ENCODE results near the gene LRBA. TPM values are rescaled to one million over a fixed set of nuclear protein-coding genes. Genes with fewer than 3 reads are reported as not detected.

The LRBA gene
- total RNA-seq, 3 donors from 2014 or later, result 26.9 to 138 (median 93.7) TPM

DNA sequence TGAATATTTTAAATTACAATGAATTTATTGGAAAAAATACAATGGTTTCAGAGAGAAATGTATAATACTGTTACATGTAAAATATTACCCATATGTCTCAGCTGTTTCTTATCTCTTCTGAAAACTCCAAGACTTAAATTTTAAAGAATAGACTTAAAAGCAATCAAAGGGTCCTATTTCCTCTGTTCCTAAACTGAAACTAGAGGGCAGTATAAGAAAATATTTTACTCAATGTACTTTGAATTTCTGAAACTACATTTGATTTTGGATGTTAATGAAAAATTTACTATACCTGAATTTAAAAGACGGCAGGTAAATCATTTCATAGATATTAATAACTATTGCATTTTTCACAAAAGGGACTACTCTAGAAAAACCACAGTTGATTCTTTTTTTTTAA, 200.2 kb downstream of the LRBA start:
- TF ChIP-seq POLR2A (IDR thresholded peaks at IDR 0.05), result no peak
- no peak for TF ChIP-seq POLR2AphosphoS5 (IDR thresholded peaks at IDR 0.05)
- TF ChIP-seq, protein P1, sequence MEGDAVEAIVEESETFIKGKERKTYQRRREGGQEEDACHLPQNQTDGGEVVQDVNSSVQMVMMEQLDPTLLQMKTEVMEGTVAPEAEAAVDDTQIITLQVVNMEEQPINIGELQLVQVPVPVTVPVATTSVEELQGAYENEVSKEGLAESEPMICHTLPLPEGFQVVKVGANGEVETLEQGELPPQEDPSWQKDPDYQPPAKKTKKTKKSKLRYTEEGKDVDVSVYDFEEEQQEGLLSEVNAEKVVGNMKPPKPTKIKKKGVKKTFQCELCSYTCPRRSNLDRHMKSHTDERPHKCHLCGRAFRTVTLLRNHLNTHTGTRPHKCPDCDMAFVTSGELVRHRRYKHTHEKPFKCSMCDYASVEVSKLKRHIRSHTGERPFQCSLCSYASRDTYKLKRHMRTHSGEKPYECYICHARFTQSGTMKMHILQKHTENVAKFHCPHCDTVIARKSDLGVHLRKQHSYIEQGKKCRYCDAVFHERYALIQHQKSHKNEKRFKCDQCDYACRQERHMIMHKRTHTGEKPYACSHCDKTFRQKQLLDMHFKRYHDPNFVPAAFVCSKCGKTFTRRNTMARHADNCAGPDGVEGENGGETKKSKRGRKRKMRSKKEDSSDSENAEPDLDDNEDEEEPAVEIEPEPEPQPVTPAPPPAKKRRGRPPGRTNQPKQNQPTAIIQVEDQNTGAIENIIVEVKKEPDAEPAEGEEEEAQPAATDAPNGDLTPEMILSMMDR (IDR thresholded peaks at IDR 0.05), result no peak
- Histone ChIP-seq H3K27ac (no peak overlapping the region), H3K27me3 (no peaks in the 10 kb centered on the region), H3K4me1 (no peaks in the 10 kb centered on the region), H3K36me3 (peaks cover 6% of the 10 kb centered on the region), H3K4me3 (no peak overlapping the region), H3K9me3 (no peaks in the 10 kb centered on the region)
- intact Hi-C loops (cut with DNase I; ENCODE audit: low total_unique reads), result no loop called here
- DNase-seq (ENCODE audit: low spot score in 2 of 2), result no peak

DNA sequence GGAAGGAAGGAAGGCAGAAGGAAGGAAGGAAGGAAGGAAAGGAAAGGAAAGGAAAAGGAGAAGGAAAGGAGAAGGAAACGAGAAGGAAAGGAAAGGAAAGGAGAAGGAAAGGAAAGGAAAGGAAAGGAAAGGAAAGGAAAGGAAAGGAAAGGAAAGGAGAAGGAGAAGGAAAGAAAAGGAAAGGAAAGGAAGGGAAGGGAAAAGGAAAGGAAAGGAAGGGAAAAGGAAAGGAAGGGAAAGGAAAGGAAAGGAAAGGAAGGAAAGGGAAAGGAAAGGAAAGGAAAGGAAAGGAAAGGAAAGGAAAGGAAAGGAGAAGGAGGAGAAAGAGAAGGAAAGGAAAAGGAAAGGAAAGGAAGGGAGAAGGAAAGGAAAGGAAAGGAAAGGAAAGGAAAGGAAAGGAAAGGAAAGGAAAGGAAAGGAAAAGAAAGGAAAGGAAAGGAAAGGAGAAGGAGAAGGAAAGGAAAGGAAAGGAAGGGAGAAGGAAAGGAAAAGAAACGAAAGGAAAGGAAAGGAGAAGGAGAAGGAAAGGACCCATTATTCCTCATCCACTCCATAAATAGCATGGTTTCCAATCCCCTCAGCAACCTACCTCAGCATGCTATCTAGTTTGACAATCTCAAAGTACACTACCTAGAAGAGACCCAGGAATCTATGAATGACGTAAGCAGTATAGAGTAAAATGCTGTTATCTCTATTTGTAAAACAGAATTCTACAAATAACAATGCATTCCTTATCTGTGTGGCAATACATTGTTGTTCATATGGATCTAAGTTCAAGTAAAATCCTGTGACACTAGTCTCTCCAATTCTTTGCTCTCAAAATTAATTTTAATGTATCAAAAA, 209.7 kb downstream of the LRBA start:
- no peak overlapping the region for H3K27ac ChIP-seq
- no peak for TF ChIP-seq POLR2AphosphoS5 (IDR thresholded peaks at IDR 0.05)
- TF ChIP-seq, protein P1 (IDR thresholded peaks at IDR 0.05), result no peak
- TF ChIP-seq POLR2A (IDR thresholded peaks at IDR 0.05), result no peak
- DNase-seq (ENCODE audit: low spot score in 2 of 2), result no peak
- H3K9me3 ChIP-seq, result no peaks in the 10 kb centered on the region
- H3K4me1 ChIP-seq, result no peaks in the 10 kb centered on the region
- intact Hi-C loops (cut with DNase I; ENCODE audit: low total_unique reads), result no loop called here
- no peaks in the 10 kb centered on the region for H3K27me3 ChIP-seq
- no peak overlapping the region for H3K4me3 ChIP-seq
- peaks cover 8% of the 10 kb centered on the region for H3K36me3 ChIP-seq

DNA sequence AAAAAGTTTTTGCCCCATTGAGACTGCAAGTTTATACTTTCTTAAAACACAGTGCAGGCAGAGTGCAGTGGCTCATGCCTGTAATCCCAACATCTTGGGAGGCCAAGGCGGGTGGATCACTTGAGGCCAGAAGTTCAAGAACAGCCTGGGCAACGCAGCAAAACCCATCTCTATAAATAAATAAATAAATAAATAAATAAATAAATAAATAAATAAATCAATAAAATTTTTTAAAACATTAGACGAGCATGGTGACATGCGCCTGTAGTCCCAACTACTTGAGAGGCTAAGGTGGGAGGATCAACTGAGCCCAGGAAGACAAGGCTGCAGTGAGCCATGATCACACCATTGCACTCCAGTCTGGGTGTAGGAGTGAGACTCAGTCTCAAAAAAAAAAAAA, 213.3 kb downstream of the LRBA start:
- Histone ChIP-seq H3K9me3 (no peaks in the 10 kb centered on the region), H3K27ac (no peak overlapping the region), H3K4me1 (no peaks in the 10 kb centered on the region), H3K27me3 (no peaks in the 10 kb centered on the region), H3K36me3 (peaks cover 4% of the 10 kb centered on the region), H3K4me3 (no peak overlapping the region)
- intact Hi-C loops (cut with DNase I; ENCODE audit: low total_unique reads), result no loop called here
- no peak for TF ChIP-seq POLR2A (IDR thresholded peaks at IDR 0.05)
- TF ChIP-seq, protein P1 (IDR thresholded peaks at IDR 0.05), result no peak
- TF ChIP-seq POLR2AphosphoS5 (IDR thresholded peaks at IDR 0.05), result no peak
- DNase-seq (ENCODE audit: low spot score in 2 of 2), result no peak

DNA sequence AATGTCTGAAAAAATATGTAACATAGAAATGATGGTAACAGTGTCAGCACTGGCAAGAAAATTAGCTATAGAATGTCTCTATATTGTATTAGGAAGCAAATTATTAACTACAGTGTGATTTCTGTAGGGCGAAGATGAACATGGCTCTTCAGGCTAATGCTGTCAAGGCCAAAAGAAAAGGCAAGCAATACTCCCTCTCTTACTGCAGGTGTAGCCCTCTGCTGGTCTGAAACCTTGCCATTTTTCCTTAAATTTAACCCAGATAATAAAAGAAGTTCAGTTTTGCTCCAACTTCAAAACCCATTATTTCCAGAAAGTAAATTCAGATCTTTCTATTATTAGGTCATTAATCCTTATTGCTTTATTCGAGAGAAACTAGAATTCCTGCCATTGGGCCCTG, 215.9 kb downstream of the LRBA start:
- H3K4me3 ChIP-seq, result no peak overlapping the region
- intact Hi-C loops (cut with DNase I; ENCODE audit: low total_unique reads), result no loop called here
- DNase-seq (ENCODE audit: low spot score in 2 of 2), result no peak

DNA sequence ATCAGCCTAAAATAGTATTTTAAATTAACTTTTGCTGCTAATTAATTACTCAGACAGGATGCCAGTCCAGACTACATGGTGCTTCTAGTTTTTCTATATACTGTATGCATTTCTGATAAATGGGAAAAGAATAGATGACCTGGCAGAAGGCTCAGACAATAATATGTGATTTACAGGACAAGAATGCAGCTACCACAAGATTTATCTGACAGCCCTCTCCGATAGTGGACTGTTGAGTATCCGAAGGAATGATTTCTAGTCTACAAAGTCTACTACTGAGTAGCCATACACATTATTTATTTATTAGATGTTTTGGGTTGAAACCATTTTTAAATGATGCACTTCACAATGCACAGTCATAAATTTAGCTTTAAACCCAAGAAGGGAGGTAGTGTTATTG, 220.4 kb downstream of the LRBA start:
- intact Hi-C loops (cut with DNase I; ENCODE audit: low total_unique reads), result no loop called here
- no peak for DNase-seq (ENCODE audit: low spot score in 2 of 2)
- H3K4me1 ChIP-seq, result no peaks in the 10 kb centered on the region
- no peak overlapping the region for H3K4me3 ChIP-seq
- no peaks in the 10 kb centered on the region for H3K9me3 ChIP-seq
- H3K36me3 ChIP-seq, result no peaks in the 10 kb centered on the region
- no peak overlapping the region for H3K27ac ChIP-seq
- no peaks in the 10 kb centered on the region for H3K27me3 ChIP-seq
- TF ChIP-seq, protein P1 (IDR thresholded peaks at IDR 0.05), result no peak
- TF ChIP-seq POLR2A (IDR thresholded peaks at IDR 0.05) (no peak), POLR2AphosphoS5 (IDR thresholded peaks at IDR 0.05) (no peak)

More for the DNA sequence above, 215.9 kb downstream of the LRBA start:
- no peaks in the 10 kb centered on the region for H3K27me3 ChIP-seq
- H3K9me3 ChIP-seq, result no peaks in the 10 kb centered on the region
- no peak for TF ChIP-seq POLR2AphosphoS5 (IDR thresholded peaks at IDR 0.05)
- TF ChIP-seq, protein P1 (IDR thresholded peaks at IDR 0.05), result no peak
- no peak for TF ChIP-seq POLR2A (IDR thresholded peaks at IDR 0.05)
- no peak overlapping the region for H3K27ac ChIP-seq
- H3K36me3 ChIP-seq, result no peaks in the 10 kb centered on the region
- H3K4me1 ChIP-seq, result no peaks in the 10 kb centered on the region

All from breast epithelium (tissue), 4 donors.